SJSA1 (cell line): ENCODE results near the gene NUTM2E. TPM values are rescaled to one million over a fixed set of nuclear protein-coding genes. Genes with fewer than 3 reads are reported as not detected.
"Not testable (repeated sequence)": the region's sequence is repeated elsewhere in the genome, so short reads cannot be mapped to it uniquely, and the experiment has no call there.

Experiments used
- DNase-seq, 2 experiments: peaks; one replicate each; pipeline ENCODE4 v3.0.0-alpha.2; 2015 to 2020; ENCODE audit warnings: low spot score in 2 of 2, low read depth in 1 of 2
- H3K27ac ChIP-seq: fragments of 250-450 bp; sonication (Bioruptor Pico); 2 replicates; pipeline ENCODE4 v1.5.1; 2020; ENCODE audit warnings: mild to moderate bottlenecking, moderate library complexity
- H3K27me3 ChIP-seq: fragments of 250-450 bp; sonication (Bioruptor Pico); replicated peaks from 2 replicates; pipeline ENCODE4 v1.5.1; 2020; ENCODE audit warnings: mild to moderate bottlenecking, moderate library complexity
- H3K36me3 ChIP-seq: fragments of 250-450 bp; sonication (Bioruptor Pico); 2 replicates; pipeline ENCODE4 v1.5.1; 2020; ENCODE audit warnings: mild to moderate bottlenecking
- H3K4me1 ChIP-seq: fragments of 250-450 bp; sonication (Bioruptor Pico); replicated peaks from 2 replicates; pipeline ENCODE4 v1.6.1; 2021; ENCODE audit warnings: mild to moderate bottlenecking
- H3K4me3 ChIP-seq: fragments of 250-450 bp; sonication (Bioruptor Pico); 2 replicates; pipeline ENCODE4 v1.5.1; 2020; ENCODE audit warnings: mild to moderate bottlenecking
- H3K9me3 ChIP-seq: fragments of 250-450 bp; sonication (Bioruptor Pico); replicated peaks from 2 replicates; pipeline ENCODE4 v1.5.1; 2020; ENCODE audit warnings: mild to moderate bottlenecking
- total RNA-seq: library from RNA; depleted of rRNA; stranded (reverse); fragments of >200 nt; shearing (Covaris generic); gene quantifications from 2 replicates; pipeline ENCODE4 v1.2.3, GENCODE V29; 2014

Gene NUTM2E
- total RNA-seq, 1 experiment from 2014 or later, result 0.05 TPM

GRCh38 chr10:79826131-79826495 is 426 bp upstream of the NUTM2E start:
- H3K9me3 ChIP-seq, H3K36me3 ChIP-seq, H3K4me1 ChIP-seq, H3K27me3 ChIP-seq: not testable (repeated sequence)
- peak in 1 of 2 experiments; percentile 36 for DNase-seq
- peak overlapping the region; percentile 52 for H3K4me3 ChIP-seq
- H3K27ac ChIP-seq, result peak overlapping the region; percentile 71

GRCh38 chr10:79833833-79834232 is 7.3 kb downstream of the NUTM2E start:
- not testable (repeated sequence) for H3K9me3 ChIP-seq, H3K27me3 ChIP-seq, H3K4me3 ChIP-seq, H3K36me3 ChIP-seq, DNase-seq, H3K4me1 ChIP-seq, H3K27ac ChIP-seq

GRCh38 chr10:79835891-79836290 is 9.4 kb downstream of the NUTM2E start:
- H3K4me1 ChIP-seq, H3K4me3 ChIP-seq, DNase-seq, H3K27ac ChIP-seq, H3K27me3 ChIP-seq, H3K36me3 ChIP-seq, H3K9me3 ChIP-seq: not testable (repeated sequence)

GRCh38 chr10:79836891-79837290 is 10.4 kb downstream of the NUTM2E start:
- not testable (repeated sequence) for DNase-seq, H3K4me1 ChIP-seq, H3K27ac ChIP-seq, H3K27me3 ChIP-seq, H3K9me3 ChIP-seq, H3K4me3 ChIP-seq, H3K36me3 ChIP-seq

- H3K27me3 ChIP-seq, result not testable (repeated sequence)
Observed at GRCh38 chr10:79838441-79838840, 11.9 kb downstream of the NUTM2E start.

GRCh38 chr10:79853191-79853854 is 26.8 kb downstream of the NUTM2E start:
- not testable (repeated sequence) for DNase-seq, H3K4me1 ChIP-seq, H3K27ac ChIP-seq, H3K27me3 ChIP-seq, H3K9me3 ChIP-seq, H3K4me3 ChIP-seq, H3K36me3 ChIP-seq

More at GRCh38 chr10:79838441-79838840, 11.9 kb downstream of the NUTM2E start:
- not testable (repeated sequence) for H3K36me3 ChIP-seq, H3K27ac ChIP-seq, DNase-seq, H3K4me1 ChIP-seq, H3K9me3 ChIP-seq, H3K4me3 ChIP-seq

GRCh38 chr10:79862269-79862668 is 35.7 kb downstream of the NUTM2E start:
- DNase-seq, H3K4me3 ChIP-seq, H3K27me3 ChIP-seq, H3K4me1 ChIP-seq, H3K36me3 ChIP-seq, H3K9me3 ChIP-seq, H3K27ac ChIP-seq: not testable (repeated sequence)

- H3K27ac ChIP-seq, H3K4me1 ChIP-seq, DNase-seq, H3K36me3 ChIP-seq, H3K4me3 ChIP-seq, H3K9me3 ChIP-seq, H3K27me3 ChIP-seq: not testable (repeated sequence)
Observed at GRCh38 chr10:79862803-79863202, 36.3 kb downstream of the NUTM2E start.

- not testable (repeated sequence) for H3K9me3 ChIP-seq, DNase-seq, H3K4me3 ChIP-seq, H3K27me3 ChIP-seq, H3K27ac ChIP-seq, H3K4me1 ChIP-seq, H3K36me3 ChIP-seq
Observed at GRCh38 chr10:79866903-79867551, 40.5 kb downstream of the NUTM2E start.

- not testable (repeated sequence) for DNase-seq, H3K27ac ChIP-seq, H3K9me3 ChIP-seq, H3K4me1 ChIP-seq, H3K4me3 ChIP-seq, H3K36me3 ChIP-seq, H3K27me3 ChIP-seq
Observed at GRCh38 chr10:79868023-79868422, 41.5 kb downstream of the NUTM2E start.

- H3K27me3 ChIP-seq, H3K4me1 ChIP-seq, DNase-seq, H3K27ac ChIP-seq, H3K36me3 ChIP-seq, H3K9me3 ChIP-seq, H3K4me3 ChIP-seq: not testable (repeated sequence)
Observed at GRCh38 chr10:79869439-79870097, 43.0 kb downstream of the NUTM2E start.

- not testable (repeated sequence) for H3K27ac ChIP-seq, H3K4me3 ChIP-seq, H3K9me3 ChIP-seq, H3K4me1 ChIP-seq, H3K27me3 ChIP-seq, H3K36me3 ChIP-seq, DNase-seq
Observed at GRCh38 chr10:79871729-79872128, 45.2 kb downstream of the NUTM2E start.
